Right ventricle myocardium inferior (tissue), 1 donor: ENCODE measurements around the gene GNAS. TPM values are rescaled to one million over a fixed set of nuclear protein-coding genes. Genes with fewer than 3 reads are reported as not detected.

Experiments
- ATAC-seq: fragments of 200-7000 bp; cut with Tn5 transposase; one replicate; pipeline ENCODE4 v1.9.1; 2020; ENCODE audit warnings: mild to moderate bottlenecking, moderate library complexity
- DNase-seq: peaks from one replicate; pipeline ENCODE4 v3.0.0; 2021; ENCODE audit errors: missing footprints
- intact Hi-C: fragments of 100-400 bp; cut with DNase I; formaldehyde crosslinking; loops from one replicate; pipeline ENCODE4 v1.11.0; 2022
- total RNA-seq: library from RNA; stranded (reverse); fragmentation: NEBNext Ultra II Directional; extraction: Animal tissue kit (Norgen Biotek cat#: 25700); gene quantifications from one replicate; pipeline ENCODE4 v1.2.1, GENCODE V29; 2021
- donor health status: DM: no; HTN: yes; CAD: no; lungs with severe emphysema.

The GNAS gene
- total RNA-seq, 1 donor from 2014 or later, result 1,475 TPM

DNA sequence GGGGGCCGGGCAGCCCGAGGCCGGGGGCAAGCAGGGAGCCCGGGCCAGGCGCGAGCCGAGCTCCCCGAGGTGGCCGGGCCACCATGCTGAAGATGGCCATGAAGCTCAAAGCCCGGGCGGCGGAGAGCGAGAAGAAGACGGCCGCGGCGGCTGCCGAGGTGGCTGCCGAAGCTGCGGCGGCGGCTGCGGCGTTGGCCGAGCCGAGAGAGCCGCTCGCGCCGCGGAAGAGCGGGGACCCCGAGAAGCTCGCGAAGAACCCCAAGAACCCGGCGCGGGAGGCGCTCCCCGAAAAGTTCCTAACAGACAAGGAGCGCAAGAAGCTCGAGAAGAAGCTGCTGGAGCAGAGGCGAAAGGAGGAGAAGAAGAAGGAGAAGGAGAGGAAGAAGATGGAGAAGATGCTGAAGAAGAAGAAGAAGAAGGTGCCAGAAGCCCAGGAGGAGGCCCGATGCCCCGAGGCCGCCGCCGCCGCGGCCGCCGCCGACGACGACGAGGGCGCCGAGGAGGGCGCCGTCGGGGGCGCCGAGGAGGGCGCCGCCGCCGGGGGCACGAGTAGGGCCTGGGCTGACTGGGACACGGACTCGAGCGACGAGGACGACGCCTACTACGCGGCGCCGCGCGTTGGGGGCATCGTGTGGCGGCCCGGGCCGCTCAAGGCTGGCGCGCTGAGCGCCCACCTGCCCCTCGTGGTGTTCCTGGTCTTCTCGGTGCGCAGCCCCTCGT is 37.4 kb downstream of the GNAS start:
- peak; percentile 63 for DNase-seq
- intact Hi-C loops, result loop anchor here (2.0 kb wide), 1 partner anchor 143 kb away; the partner anchor contains the start of gene ATP5F1E
- no peak for ATAC-seq

DNA sequence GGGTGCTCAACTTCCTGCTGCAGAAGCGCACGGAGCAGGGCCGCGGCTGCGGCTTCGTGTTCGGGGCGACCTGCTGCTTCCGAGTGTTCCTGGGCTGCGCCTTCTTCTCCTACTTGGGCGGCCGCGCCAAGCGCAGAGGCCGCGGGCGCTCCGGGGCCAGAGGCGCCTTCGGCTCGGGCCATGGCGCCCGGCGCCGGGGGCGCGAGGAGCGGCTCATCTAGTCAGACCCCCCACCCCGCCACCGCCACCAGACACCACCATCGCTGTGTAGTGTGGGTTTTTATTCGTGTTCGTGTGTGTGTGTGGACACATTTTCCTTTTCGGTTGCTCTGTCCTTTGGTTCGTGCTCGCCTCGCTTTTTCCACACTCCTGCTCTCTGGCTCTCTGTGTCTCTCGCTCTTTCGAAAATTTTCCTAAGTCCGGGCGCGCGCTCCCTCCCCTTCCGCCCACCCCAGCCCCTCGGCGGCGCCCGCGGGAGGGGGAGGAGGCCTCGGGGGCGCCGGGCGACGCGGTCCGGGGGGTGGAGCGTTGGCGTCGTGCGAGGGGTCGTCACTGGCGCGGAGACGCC is 38.1 kb downstream of the GNAS start:
- DNase-seq (peak; percentile 86), ATAC-seq (peak; percentile 81)
- intact Hi-C loops, result loop anchor here (1.0 to 2.0 kb wide), 2 partner anchors 89 to 142 kb away; partner anchors contain the start of gene ATP5F1E

DNA sequence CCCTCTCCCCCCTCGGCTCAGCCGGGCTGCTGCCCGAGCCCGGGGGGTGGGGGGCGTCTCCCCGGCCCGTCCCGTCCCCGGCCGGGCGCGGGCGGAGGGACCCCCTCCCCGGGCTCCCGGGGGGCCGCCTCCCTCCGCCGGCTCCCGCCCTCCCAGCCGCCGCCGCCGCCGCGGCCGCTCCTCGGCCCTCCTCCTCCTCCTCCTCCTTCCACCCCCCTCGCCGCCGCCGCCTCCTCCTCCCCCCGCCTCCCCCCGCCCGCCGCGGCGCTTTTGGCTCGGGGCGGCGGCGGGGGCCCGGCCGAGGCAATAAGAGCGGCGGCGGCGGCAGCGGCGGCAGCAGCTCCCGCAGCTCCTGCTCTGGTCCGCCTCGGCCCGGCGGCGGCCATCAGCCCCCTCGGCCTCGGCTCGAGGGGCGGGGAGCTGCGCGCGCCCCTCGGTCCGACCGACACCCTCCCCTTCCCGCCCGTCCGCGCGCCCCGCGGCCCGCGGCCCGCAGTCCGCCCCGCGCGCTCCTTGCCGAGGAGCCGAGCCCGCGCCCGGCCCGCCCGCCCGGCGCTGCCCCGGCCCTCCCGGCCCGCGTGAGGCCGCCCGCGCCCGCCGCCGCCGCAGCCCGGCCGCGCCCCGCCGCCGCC is 38.7 kb downstream of the GNAS start:
- ATAC-seq (peak; percentile 64), DNase-seq (peak; percentile 90)
- intact Hi-C loops, result loop anchor here (1.0 to 2.0 kb wide), 2 partner anchors 88 to 142 kb away; partner anchors contain the start of gene ATP5F1E

DNA sequence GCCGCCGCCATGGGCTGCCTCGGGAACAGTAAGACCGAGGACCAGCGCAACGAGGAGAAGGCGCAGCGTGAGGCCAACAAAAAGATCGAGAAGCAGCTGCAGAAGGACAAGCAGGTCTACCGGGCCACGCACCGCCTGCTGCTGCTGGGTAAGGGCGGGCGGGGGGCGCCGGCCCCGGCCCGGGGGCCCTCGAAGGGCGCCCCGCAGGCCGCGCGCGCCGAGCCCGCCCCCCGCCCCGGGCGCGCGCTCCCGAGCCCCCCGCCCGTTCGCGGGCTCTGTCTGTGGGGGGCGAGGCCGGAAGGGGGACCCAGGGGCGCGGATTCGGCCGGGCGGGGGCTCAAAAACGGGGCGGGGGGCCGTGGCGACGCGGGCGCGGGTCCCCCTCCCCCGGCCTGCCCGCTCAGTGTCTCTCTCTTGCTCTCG is 39.2 kb downstream of the GNAS start:
- DNase-seq, result no peak
- intact Hi-C loops, result loop anchor here (1.0 to 2.0 kb wide), 3 partner anchors 15 to 141 kb away; partner anchors contain the start of gene ATP5F1E
- no peak for ATAC-seq

DNA sequence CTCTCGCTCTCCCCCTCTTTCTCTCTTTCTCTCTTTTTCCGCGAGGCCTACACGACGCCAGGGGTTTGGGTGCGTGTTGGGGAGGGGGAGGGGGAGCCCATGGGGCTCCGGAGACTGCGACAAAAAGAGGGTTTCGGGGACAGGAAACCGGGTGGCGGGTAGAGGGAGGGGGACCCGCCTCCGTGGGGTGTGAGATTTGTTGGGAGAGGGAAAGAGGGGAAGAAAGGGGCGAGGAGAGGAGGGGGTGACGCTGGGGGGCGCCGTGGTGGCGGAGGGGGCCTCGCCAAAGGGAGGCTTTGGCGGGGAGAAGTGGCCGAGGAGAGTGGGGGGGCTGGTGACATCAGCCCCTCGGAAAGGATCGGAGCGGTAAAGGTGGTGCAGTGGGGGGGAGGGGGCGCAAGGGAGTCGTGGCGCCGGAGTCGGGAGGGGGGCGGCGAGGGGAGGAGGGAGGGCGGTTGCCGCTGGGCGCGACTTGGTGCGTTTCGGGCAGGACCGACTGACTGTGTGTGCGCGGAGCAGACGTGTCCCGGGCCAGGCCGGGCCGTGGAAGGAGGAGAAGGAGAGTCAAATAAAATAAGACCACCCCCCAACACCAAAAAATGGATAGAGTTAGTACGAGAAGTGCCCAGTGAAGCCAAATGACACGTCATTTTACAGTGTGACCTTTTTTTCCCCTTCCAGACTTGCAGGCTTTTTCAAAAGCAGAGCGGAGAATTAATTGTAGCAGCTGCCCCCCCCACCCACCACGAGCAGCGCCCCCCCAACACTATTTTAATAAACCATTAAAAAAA is 39.8 kb downstream of the GNAS start:
- intact Hi-C loops, result loop anchor here (2.0 kb wide), 1 partner anchor 14 kb away; no protein-coding TSS in a partner anchor
- peak; percentile 85 for DNase-seq
- peak; percentile 21 for ATAC-seq

DNA sequence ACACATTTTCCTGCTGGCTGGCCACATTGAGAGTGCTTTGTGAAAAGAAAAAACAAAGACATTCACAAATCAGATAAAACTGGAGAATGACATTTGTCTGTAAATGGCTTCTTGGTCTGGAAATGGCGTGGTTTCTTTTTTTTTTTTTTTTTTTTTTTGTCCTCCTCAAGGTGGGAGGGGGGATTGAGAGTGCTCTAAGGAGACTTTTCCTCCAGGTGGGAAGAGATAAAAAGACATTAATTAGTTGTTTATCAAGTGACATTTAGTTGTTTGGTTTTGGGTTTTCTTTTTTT is 40.4 kb downstream of the GNAS start:
- intact Hi-C loops, result loop anchor here (2.0 kb wide), 1 partner anchor 14 kb away; no protein-coding TSS in a partner anchor
- ATAC-seq (no peak), DNase-seq (no peak)

DNA sequence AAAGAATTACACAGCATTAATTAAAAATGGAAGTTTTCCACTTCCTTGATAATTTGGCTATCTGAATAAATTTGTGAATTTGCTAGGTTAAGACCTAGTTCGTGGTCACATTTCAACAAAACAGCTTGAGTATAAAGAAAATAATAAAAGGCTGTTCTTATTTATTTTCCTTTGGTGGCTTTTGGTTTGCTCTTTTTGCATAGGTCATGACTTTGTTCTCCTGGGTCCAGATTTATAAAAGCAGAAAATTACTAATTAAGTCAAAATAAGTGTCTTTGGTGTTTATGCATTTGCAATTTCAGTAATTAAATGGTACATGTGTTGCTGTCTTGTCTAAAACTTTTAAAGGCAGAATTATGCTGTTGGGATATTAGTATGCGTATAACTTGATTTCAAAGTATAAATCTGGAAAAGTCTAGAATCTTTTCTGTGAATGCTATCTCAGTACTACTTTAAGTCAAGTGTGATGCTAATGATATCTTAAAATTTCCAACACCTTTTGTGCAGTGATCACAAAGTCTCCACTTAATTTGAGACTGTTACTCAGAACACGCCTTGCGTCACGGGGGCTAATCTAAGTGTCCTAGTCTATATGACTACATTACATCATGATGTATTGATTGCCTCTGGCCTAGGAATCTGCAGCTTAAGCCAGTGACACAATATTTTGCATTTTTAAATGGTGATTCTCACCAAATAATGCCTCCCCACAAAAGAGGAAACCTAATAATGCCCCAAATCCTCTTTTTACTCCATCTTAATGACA is 41.0 kb downstream of the GNAS start:
- ATAC-seq (no peak), DNase-seq (no peak)
- intact Hi-C loops, result loop anchor here (2.0 kb wide), 1 partner anchor 13 kb away; no protein-coding TSS in a partner anchor

DNA sequence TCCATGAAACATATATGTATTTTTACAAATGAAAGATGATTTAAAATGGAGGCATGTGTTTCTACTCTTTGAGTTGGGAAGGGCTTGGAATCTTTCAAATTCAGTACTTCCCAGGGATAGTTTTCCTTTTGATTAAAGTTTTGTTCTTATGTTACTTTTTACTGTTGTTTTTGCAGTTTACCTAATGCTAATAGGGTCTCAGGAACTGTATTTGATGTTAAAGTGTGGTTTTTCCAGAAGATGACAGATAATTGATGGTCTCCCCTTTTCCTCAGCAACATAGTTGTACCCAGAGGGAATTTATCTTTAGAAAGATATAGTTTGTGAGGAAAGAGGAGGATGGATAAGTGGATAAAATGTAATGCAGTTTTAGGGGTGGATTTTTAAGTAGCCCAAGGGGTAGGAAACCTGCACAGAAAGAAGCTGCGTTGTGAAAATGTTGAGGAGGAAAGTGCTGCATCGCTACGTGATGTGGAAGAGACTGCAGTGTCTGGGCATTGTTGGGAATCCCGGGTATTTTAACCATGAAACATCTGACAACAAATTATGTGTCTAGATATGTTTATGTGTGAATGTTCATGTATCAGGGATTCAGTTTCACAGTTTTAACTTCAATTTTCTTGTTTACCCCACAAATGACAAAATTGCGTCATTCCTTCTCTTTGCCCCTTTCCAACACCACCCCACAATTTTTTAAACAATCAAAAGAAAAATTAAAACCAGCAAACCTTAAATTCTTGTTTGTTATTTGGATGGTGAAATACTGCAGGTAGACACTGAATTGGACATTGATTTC is 42.3 kb downstream of the GNAS start:
- ATAC-seq (no peak), DNase-seq (no peak)
- intact Hi-C loops, result no loop called here

DNA sequence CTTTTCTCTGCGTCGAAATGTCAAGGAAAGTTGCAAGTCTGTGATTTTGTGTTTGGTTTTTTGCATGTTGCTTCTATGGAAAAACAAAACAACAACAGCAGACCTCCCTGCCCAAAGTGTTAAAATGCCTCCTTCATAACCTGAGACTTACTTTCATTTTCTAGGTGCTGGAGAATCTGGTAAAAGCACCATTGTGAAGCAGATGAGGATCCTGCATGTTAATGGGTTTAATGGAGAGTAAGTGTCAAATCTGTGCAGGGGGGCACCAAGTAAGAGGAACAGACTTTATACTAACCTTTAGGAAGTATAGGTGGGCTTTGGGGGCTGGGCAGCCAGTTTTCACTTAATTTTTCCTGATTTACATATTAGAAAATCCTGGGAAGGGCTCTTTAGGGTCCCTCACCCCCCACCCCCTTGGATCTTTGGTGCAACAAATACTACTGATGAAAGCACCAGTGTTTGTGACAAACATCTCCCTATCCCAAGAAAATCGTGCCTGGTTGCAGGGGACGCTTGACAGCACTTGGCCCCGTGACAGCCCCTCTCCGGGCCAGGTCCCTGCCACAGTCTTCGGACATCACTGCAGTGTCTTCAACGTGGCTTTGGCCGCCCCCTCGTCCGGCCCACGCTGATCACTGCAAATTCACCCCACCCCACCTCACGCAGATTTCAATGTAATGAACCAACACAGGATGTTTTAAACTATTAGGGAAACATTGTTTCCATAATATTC is 43.1 kb downstream of the GNAS start:
- no peak for DNase-seq
- intact Hi-C loops, result loop anchor here (2.0 kb wide), 1 partner anchor 85 kb away; the partner anchor contains the start of gene NELFCD
- no peak for ATAC-seq

DNA sequence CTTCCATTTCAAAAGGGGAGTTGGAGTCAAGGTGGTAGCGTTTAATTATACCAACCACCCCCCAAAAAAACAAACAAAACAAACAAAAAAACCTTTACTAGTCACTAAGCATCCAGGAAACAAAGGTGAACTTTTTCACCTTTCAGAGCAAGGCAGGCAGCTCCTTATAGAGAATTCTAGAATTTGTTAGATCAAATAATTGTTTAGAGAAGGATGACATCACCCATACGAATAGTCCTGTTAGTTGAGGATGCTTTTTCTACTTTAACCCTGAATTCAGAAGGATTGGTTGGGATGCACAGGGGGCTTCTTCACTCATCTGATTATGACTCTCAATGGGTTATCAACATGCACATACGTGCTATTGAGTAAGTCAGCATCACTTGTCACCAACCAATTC is 44.3 kb downstream of the GNAS start:
- intact Hi-C loops, result loop anchor here (2.0 kb wide), 1 partner anchor 84 kb away; the partner anchor contains the start of gene NELFCD
- no peak for ATAC-seq
- no peak for DNase-seq

DNA sequence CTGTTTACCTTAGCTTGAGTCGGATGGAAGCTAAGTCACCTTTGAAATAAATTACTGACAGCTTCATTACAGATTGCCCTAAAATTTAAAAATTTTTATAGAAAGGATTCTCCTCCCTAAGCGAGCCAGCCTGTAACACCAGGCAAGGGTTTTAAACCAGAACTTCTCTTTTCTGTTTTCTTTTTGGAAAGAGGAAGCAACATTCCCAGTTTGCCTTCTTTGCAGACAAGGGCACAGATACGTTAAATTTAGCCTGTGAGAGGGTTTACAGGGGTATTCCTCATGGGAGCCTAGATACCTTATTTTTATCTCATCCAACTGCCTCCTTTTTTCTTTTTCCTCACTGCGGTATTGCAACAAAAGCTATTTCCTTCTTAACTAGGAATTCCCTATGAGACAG is 45.0 kb downstream of the GNAS start:
- ATAC-seq (no peak), DNase-seq (no peak)
- intact Hi-C loops, result loop anchor here (2.0 kb wide), 1 partner anchor 83 kb away; the partner anchor contains the start of gene NELFCD

DNA sequence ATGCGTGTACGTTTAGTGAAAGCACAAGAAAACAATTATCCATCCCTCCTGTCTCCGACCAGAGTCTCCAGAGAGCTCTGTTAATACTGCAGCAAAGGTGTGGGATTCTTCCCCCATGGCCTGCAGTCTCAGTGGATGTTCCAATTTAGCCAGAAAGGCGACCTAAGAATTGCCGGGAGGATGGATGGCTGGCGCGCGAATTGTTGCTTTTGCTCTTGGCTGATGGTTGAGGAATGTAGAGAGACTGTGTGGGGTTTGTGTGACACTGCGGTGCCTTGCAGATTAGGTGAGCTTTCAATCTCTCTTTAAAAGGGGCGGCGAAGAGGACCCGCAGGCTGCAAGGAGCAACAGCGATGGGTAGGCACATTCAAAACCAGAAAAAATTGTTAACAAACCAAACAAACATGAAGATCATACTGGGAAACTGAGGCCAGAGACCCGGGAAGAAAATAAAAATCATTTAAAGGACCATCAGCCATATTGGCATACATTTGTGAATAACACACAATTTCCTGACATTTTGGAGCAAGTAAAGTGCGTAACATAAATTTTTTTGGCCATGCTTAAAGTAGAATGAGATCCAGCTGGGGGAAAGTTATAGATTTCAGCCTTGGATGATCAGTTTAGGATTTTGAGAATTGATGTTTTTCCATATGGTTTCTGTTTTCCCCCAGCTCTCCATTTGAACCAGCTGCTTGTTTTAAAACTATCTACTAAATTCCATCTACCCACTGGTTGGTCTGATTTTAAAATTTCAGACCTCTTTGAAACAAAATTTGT is 46.3 kb downstream of the GNAS start:
- intact Hi-C loops, result no loop called here
- DNase-seq, result no peak
- ATAC-seq, result no peak

DNA sequence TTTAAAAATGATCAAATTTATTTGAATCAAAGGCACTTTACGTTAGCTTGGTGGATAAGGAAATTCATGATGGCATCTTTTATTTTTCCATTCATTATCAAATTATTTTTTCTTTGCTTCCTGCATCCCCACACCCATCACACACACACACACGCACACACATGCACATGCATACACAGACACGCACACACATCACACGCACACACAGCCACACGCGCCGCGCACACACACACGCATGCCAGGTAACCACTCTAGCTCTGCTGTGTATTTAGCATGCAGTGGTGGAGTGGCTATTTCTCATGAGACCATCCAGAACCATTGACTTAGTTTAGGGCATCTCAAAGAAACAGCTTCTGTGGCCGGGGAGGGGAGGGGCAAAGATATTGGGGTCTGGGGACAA is 47.0 kb downstream of the GNAS start:
- ATAC-seq, result no peak
- intact Hi-C loops, result no loop called here
- no peak for DNase-seq

DNA sequence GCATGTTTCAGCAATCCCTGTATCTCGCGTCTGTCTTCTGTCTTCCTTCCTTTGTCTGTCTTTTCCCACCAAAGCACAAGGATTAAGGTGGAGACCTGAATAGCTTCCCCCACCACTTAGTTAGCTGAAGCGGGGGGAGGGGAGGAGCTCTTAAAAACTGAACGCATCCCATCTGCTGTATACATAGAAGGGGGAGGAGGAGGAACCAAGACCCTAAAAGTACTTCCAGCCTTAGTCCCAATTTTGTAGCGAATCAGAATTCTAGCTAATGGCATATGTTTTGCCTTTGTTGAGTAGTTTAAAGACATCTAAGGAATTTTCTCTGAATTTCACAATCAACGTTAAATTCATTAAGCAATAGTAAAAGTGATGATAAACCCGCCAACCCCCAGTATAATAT is 47.9 kb downstream of the GNAS start:
- intact Hi-C loops, result no loop called here
- DNase-seq (no peak), ATAC-seq (no peak)

DNA sequence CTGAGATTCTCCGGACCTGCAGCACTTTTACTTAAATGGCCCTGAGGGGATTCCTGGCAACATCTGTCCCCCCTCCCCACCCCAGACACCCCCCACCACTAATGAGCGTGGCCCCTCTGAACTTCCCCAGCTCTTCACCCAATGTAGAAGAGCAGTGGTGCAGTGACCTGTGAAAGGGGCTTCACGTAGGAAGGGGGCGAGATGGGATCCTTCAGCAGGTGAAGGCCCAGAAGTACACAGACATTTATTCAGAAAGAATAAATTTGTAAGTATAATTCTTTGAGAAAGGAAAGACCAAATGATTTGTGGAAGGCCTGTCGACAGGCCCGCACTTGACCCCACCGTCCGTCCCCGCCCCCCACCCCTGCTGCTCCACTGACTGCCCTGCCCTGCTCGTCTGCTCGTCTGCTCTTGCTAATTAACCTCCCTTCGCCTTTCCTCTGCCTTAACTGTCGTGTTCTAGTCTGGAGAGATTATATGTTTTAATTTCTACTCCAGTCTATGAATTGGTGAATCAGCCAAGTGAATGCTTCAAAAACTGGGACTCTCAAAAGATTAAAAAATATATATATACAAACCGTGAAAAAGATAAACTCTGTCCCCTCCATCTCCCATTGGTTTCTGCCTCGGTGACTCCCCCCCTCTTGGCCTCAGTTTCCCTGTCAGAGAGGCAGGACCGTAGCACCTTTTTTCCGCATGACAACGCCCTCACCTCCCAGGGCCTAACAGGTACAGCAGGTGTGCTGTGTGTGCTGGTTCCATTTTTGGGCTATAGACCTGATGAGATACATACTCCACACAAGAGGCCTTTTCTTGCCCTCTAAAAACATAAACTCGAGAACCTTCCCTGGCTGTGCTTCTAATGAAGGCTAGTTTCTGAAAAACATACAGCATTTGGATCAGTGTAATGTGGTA is 49.2 kb downstream of the GNAS start:
- ATAC-seq (no peak), DNase-seq (no peak)
- intact Hi-C loops, result no loop called here
